ENCODE measurements around the gene CTNNA2.

Gene CTNNA2

GRCh38 chr2:79940364-79940763, 427.5 kb downstream of the CTNNA2 start:
- DNase-seq = no peak

- no peak for DNase-seq
These were observed 428.3 kb downstream of the CTNNA2 start for GRCh38 chr2:79941179-79941578.

- no peak for DNase-seq
These were observed 431.4 kb downstream of the CTNNA2 start for GRCh38 chr2:79944205-79944604.

GRCh38 chr2:79945653-79946445, 433.0 kb downstream of the CTNNA2 start:
- DNase-seq = no peak

- no peak for DNase-seq
These were observed 434.9 kb downstream of the CTNNA2 start for GRCh38 chr2:79947751-79948150.

GRCh38 chr2:79950526-79950925, 437.7 kb downstream of the CTNNA2 start:
- DNase-seq = no peak

- no peak for DNase-seq
These were observed 439.8 kb downstream of the CTNNA2 start for GRCh38 chr2:79952616-79953015.

- DNase-seq = no peak
These were observed 447.2 kb downstream of the CTNNA2 start for GRCh38 chr2:79960035-79960434.

- no peak for DNase-seq
These were observed 447.7 kb downstream of the CTNNA2 start for GRCh38 chr2:79960519-79960918.

- DNase-seq = no peak
These were observed 452.1 kb downstream of the CTNNA2 start for GRCh38 chr2:79964966-79965365.

GRCh38 chr2:79966369-79966768, 453.5 kb downstream of the CTNNA2 start:
- DNase-seq = no peak

GRCh38 chr2:79966882-79967281, 454.0 kb downstream of the CTNNA2 start:
- DNase-seq = no peak

- DNase-seq = no peak
These were observed 459.0 kb downstream of the CTNNA2 start for GRCh38 chr2:79971807-79972206.

GRCh38 chr2:79972661-79973060, 459.8 kb downstream of the CTNNA2 start:
- DNase-seq = no peak

- DNase-seq = no peak
These were observed 463.1 kb downstream of the CTNNA2 start for GRCh38 chr2:79975791-79976565.

- no peak for DNase-seq
These were observed 464.9 kb downstream of the CTNNA2 start for GRCh38 chr2:79977792-79978191.

GRCh38 chr2:79980116-79980515, 467.3 kb downstream of the CTNNA2 start:
- no peak for DNase-seq

- no peak for DNase-seq
These were observed 468.0 kb downstream of the CTNNA2 start for GRCh38 chr2:79980816-79981215.

- no peak for DNase-seq
These were observed 468.5 kb downstream of the CTNNA2 start for GRCh38 chr2:79981316-79981715.

GRCh38 chr2:79982445-79982844, 469.6 kb downstream of the CTNNA2 start:
- DNase-seq = no peak

GRCh38 chr2:79984476-79984875, 471.6 kb downstream of the CTNNA2 start:
- no peak for DNase-seq

GRCh38 chr2:79985145-79985544, 472.3 kb downstream of the CTNNA2 start:
- no peak for DNase-seq

- no peak for DNase-seq
These were observed 472.7 kb downstream of the CTNNA2 start for GRCh38 chr2:79985571-79985970.

- DNase-seq = no peak
These were observed 480.3 kb downstream of the CTNNA2 start for GRCh38 chr2:79993144-79993543.

Data from CD4-positive, alpha-beta T cell treated with Interleukin-12 subunit alpha and Interleukin-12 subunit beta, for 1 hour (primary cell).